Measurements from ENCODE around the gene FLT3.

Gene FLT3

GRCh38 chr13:28027071-28027470 is 73.3 kb downstream of the FLT3 start (continued):
- TF ChIP-seq ZBTB44 (tag by site-specific recombination; IDR thresholded peaks at IDR 0.05): no peak
- no peak for TF ChIP-seq SETDB1 (IDR thresholded peaks at IDR 0.05; ENCODE audit: insufficient read length, low read length)
- no peak for TF ChIP-seq ZNF701 (tag by site-specific recombination; IDR thresholded peaks at IDR 0.05)
- TF ChIP-seq, protein P1, sequence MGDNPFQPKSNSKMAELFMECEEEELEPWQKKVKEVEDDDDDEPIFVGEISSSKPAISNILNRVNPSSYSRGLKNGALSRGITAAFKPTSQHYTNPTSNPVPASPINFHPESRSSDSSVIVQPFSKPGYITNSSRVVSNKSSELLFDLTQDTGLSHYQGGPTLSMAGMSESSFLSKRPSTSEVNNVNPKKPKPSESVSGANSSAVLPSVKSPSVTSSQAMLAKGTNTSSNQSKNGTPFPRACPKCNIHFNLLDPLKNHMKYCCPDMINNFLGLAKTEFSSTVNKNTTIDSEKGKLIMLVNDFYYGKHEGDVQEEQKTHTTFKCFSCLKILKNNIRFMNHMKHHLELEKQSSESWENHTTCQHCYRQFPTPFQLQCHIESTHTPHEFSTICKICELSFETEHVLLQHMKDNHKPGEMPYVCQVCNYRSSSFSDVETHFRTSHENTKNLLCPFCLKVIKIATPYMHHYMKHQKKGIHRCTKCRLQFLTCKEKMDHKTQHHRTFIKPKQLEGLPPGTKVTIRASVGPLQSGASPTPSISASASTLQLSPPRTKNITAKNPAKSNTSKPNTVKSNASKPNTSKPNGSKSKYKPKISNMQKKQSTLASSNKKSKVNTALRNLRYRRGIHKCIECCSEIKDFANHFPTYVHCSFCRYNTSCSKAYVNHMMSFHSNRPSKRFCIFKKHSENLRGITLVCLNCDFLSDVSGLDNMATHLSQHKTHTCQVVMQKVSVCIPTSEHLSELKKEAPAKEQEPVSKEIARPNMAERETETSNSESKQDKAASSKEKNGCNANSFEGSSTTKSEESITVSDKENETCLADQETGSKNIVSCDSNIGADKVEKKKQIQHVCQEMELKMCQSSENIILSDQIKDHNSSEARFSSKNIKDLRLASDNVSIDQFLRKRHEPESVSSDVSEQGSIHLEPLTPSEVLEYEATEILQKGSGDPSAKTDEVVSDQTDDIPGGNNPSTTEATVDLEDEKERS (tag by site-specific recombination; IDR thresholded peaks at IDR 0.05): no peak
- TF ChIP-seq KLF10 (tag by site-specific recombination; IDR thresholded peaks at IDR 0.05): no peak
- TF ChIP-seq ZNF140 (tag by site-specific recombination; IDR thresholded peaks at IDR 0.05): no peak
- no peak for TF ChIP-seq ZBTB48 (tag by site-specific recombination; IDR thresholded peaks at IDR 0.05)

DNA sequence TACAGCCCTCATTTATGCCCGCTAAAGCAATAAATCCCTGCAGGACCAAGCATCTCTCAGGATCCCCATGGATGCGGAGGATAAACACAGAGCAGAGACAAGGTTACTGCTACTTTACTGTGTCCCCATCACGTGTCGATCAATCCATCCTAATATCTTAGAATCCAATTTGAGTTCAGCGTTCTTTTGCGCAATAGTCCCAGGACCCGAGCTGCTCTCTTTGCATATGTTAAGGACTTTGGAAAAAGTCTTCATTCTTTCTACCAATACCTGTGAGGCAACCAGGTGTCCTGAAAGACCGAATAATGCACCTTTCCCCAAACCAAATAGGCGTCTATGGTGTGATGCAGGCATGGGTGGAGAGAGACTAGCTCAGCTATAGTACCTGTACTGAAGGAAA is 73.9 kb downstream of the FLT3 start:
- CTCF ChIA-PET: no interaction called here
- POLR2A ChIA-PET: no interaction called here

More for the DNA sequence above, 73.9 kb downstream of the FLT3 start:
- H3K4me3 ChIP-seq (ENCODE audit: low read depth, low read length): no peak overlapping the region
- no peaks in the 10 kb centered on the region for H3K9me3 ChIP-seq (ENCODE audit: control insufficient read depth, insufficient read depth, low read depth, low read length)
- H3K4me1 ChIP-seq (ENCODE audit: control insufficient read depth, insufficient read depth, low read length): no peaks in the 10 kb centered on the region
- no peak overlapping the region for H3K27ac ChIP-seq (ENCODE audit: extremely low read depth, low read depth, low read length)
- no peak for TF ChIP-seq ZNF138 (tag by site-specific recombination; IDR thresholded peaks at IDR 0.05; ENCODE audit: borderline replicate concordance)
- TF ChIP-seq, protein P2, sequence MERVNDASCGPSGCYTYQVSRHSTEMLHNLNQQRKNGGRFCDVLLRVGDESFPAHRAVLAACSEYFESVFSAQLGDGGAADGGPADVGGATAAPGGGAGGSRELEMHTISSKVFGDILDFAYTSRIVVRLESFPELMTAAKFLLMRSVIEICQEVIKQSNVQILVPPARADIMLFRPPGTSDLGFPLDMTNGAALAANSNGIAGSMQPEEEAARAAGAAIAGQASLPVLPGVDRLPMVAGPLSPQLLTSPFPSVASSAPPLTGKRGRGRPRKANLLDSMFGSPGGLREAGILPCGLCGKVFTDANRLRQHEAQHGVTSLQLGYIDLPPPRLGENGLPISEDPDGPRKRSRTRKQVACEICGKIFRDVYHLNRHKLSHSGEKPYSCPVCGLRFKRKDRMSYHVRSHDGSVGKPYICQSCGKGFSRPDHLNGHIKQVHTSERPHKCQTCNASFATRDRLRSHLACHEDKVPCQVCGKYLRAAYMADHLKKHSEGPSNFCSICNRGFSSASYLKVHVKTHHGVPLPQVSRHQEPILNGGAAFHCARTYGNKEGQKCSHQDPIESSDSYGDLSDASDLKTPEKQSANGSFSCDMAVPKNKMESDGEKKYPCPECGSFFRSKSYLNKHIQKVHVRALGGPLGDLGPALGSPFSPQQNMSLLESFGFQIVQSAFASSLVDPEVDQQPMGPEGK (tag by site-specific recombination; IDR thresholded peaks at IDR 0.05): no peak
- no peak for TF ChIP-seq ZNF837 (tag by site-specific recombination; IDR thresholded peaks at IDR 0.05)
- TF ChIP-seq ZNF747 (tag by site-specific recombination; IDR thresholded peaks at IDR 0.05): no peak
- TF ChIP-seq SALL2 (tag by site-specific recombination; IDR thresholded peaks at IDR 0.05; ENCODE audit: borderline replicate concordance): no peak
- TF ChIP-seq TSHZ1 (tag by site-specific recombination; IDR thresholded peaks at IDR 0.05; ENCODE audit: borderline replicate concordance): no peak
- no peak for TF ChIP-seq ZNF768 (tag by site-specific recombination; IDR thresholded peaks at IDR 0.05)
- TF ChIP-seq ZFP41 (tag by site-specific recombination; IDR thresholded peaks at IDR 0.05; ENCODE audit: borderline replicate concordance): no peak
- TF ChIP-seq ZNF132 (tag by site-specific recombination; IDR thresholded peaks at IDR 0.05; ENCODE audit: borderline replicate concordance): no peak
- no peak for TF ChIP-seq ZNF19 (tag by site-specific recombination; IDR thresholded peaks at IDR 0.05; ENCODE audit: low read depth)
- H3K36me3 ChIP-seq (ENCODE audit: control insufficient read depth in 2 of 2, insufficient read depth in 1 of 2, low read length in 2 of 2): no peaks in the 10 kb centered on the region
